IMR-90 (cell line): ENCODE measurements around the gene DNMT1. TPM values are rescaled to one million over a fixed set of nuclear protein-coding genes. Genes with fewer than 3 reads are reported as not detected.

Source experiments
- ATAC-seq: fragments of 200-7000 bp; cut with Tn5 transposase; 2 replicates; pipeline ENCODE4 v1.9.1; 2020; ENCODE audit warnings: low read depth, mild to moderate bottlenecking, moderate library complexity
- BruUV-seq: library from RNA; stranded (reverse); fragments of 400-500 nt; replicated peaks from 2 replicates; lab custom pipeline; 2021; lab: Mats Ljungman, UMichigan
- CTCF ChIA-PET: fragments of 300-600 bp; formaldehyde crosslinking; extraction: SDS; loops from one replicate; lab custom pipeline; 2021; ENCODE audit warnings: antibody characterized with exemption; lab: Yijun Ruan, JAX
- POLR2A ChIA-PET: fragments of 300-600 bp; sonication (Branson Sonifier 250); formaldehyde crosslinking; loops from one replicate; lab custom pipeline; 2022; ENCODE audit warnings: antibody characterized with exemption; ENCODE audit not compliant: unreplicated experiment; lab: Charles Lee
- DNase-seq: peaks from one replicate; pipeline ENCODE4 v3.0.0; 2013
- H2AFZ ChIP-seq: replicated peaks from 2 replicates; pipeline ENCODE3; 2013; ENCODE audit warnings: low read length, mild to moderate bottlenecking; ENCODE audit not compliant: poor library complexity
- H2AK5ac ChIP-seq: 2 replicates; pipeline ENCODE4 v1.6.1; 2013; ENCODE audit warnings: low read depth, low read length, inconsistent platforms
- H2AK9ac ChIP-seq: replicated peaks from 2 replicates; pipeline ENCODE3; 2013; ENCODE audit warnings: mild to moderate bottlenecking, low read depth, low read length, moderate library complexity; ENCODE audit not compliant: poor library complexity
- H2BK120ac ChIP-seq: 2 replicates; pipeline ENCODE4 v1.6.1; 2013; ENCODE audit warnings: low read depth, low read length, inconsistent platforms
- H2BK15ac ChIP-seq: 3 replicates; pipeline ENCODE4 v1.6.1; 2013; ENCODE audit warnings: low read depth, low read length, inconsistent platforms
- H2BK20ac ChIP-seq: 2 replicates; pipeline ENCODE4 v1.6.1; 2013; ENCODE audit warnings: low read depth, mild to moderate bottlenecking, inconsistent platforms, low read length, moderate library complexity
- H2BK5ac ChIP-seq: 2 replicates; pipeline ENCODE4 v1.6.1; 2013; ENCODE audit warnings: mild to moderate bottlenecking, low read depth, low read length, inconsistent platforms; ENCODE audit not compliant: poor library complexity, severe bottlenecking
- H3K14ac ChIP-seq: replicated peaks from 2 replicates; pipeline ENCODE4 v1.6.1; 2013; ENCODE audit warnings: low read depth, low read length, inconsistent platforms
- H3K18ac ChIP-seq: 2 replicates; pipeline ENCODE4 v1.6.1; 2013; ENCODE audit warnings: low read depth, low read length, control low read depth
- H3K23ac ChIP-seq: 2 replicates; pipeline ENCODE4 v1.6.1; 2013; ENCODE audit warnings: low read depth, low read length, inconsistent platforms
- H3K27ac ChIP-seq: 2 replicates; pipeline ENCODE4 v1.5.1; 2013; ENCODE audit warnings: mild to moderate bottlenecking, control low read depth, low read length; ENCODE audit not compliant: insufficient read depth
- H3K27me3 ChIP-seq: 2 replicates; pipeline ENCODE4 v1.6.1; 2013; ENCODE audit warnings: low read length; ENCODE audit not compliant: control insufficient read depth, insufficient read depth
- H3K36me3 ChIP-seq: 2 replicates; pipeline ENCODE4 v1.6.1; 2013; ENCODE audit warnings: low read length, mixed read lengths; ENCODE audit not compliant: control insufficient read depth, insufficient read depth
- H3K4ac ChIP-seq: 2 replicates; pipeline ENCODE4 v1.6.1; 2013; ENCODE audit warnings: low read depth, low read length, inconsistent platforms
- H3K4me1 ChIP-seq: 2 replicates; pipeline ENCODE4 v1.6.1; 2013; ENCODE audit warnings: low read length, mixed read lengths; ENCODE audit not compliant: control insufficient read depth, insufficient read depth
- H3K4me2 ChIP-seq: 2 replicates; pipeline ENCODE4 v1.6.1; 2013; ENCODE audit warnings: low read depth, mild to moderate bottlenecking, control low read depth, low read length, moderate library complexity
- H3K4me3 ChIP-seq: 2 replicates; pipeline ENCODE4 v1.5.1; 2013; ENCODE audit warnings: low read depth, mild to moderate bottlenecking, control low read depth, low read length, moderate library complexity; ENCODE audit not compliant: insufficient read depth
- H3K56ac ChIP-seq: 2 replicates; pipeline ENCODE4 v1.6.1; 2013; ENCODE audit warnings: low read length, inconsistent platforms; ENCODE audit not compliant: insufficient read depth; ENCODE audit errors: extremely low read depth
- H3K79me1 ChIP-seq, 2 experiments: 2 replicates each; pipeline ENCODE4 v1.6.1; 2013; ENCODE audit warnings: low read length in 2 of 2, inconsistent platforms in 1 of 2, low read depth in 1 of 2
- H3K9ac ChIP-seq: 2 replicates; pipeline ENCODE4 v1.6.1; 2013; ENCODE audit warnings: low read depth, low read length, control low read depth
- H3K9me1 ChIP-seq: 2 replicates; pipeline ENCODE4 v1.6.1; 2013; ENCODE audit warnings: low read length, inconsistent platforms; ENCODE audit not compliant: insufficient read depth
- H3K9me3 ChIP-seq: 2 replicates; pipeline ENCODE4 v1.6.1; 2013; ENCODE audit warnings: low read length; ENCODE audit not compliant: control insufficient read depth, insufficient read depth
- H4K20me1 ChIP-seq: 2 replicates; pipeline ENCODE4 v1.6.1; 2013; ENCODE audit warnings: low read length, inconsistent platforms; ENCODE audit not compliant: insufficient read depth
- H4K5ac ChIP-seq: 2 replicates; pipeline ENCODE4 v1.6.1; 2013; ENCODE audit warnings: mild to moderate bottlenecking, low read depth, low read length, control low read depth
- H4K8ac ChIP-seq, 2 experiments: 2 replicates each; pipeline ENCODE4 v1.6.1; 2013; ENCODE audit warnings: low read depth in 2 of 2, low read length in 2 of 2, control low read depth in 1 of 2, inconsistent platforms in 1 of 2
- H4K91ac ChIP-seq: 2 replicates; pipeline ENCODE4 v1.6.1; 2013; ENCODE audit warnings: low read depth, low read length, inconsistent platforms; ENCODE audit not compliant: insufficient read depth
- BHLHE40 ChIP-seq: fragments of 150-350 bp; IDR thresholded peaks from 2 replicates; pipeline ENCODE4 v1.6.1; 2016; ENCODE audit warnings: mild to moderate bottlenecking, low read depth, low read length
- CHD1 ChIP-seq: IDR thresholded peaks from 2 replicates; pipeline ENCODE4 v1.6.1; 2012; ENCODE audit warnings: low read depth, low read length, improper control_type of control experiment
- NFE2L2 ChIP-seq: fragments of 150-350 bp; IDR thresholded peaks from 2 replicates; pipeline ENCODE4 v1.6.1; 2016; ENCODE audit warnings: low read depth, mild to moderate bottlenecking, low read length
- WGBS, 2 experiments: methylation state at CpG; one replicate each; pipeline versions ENCODE4 v1.1.5 to v1.1.7; 2013; ENCODE audit warnings: missing lambda C conversion rate in 2 of 2; ENCODE audit not compliant: insufficient read length in 1 of 2; ENCODE audit errors: extremely low coverage in 2 of 2; 5-methylcytosine and 5-hydroxymethylcytosine counted together
- dilution Hi-C: fragments of 300-500 bp; cut with HindIII; formaldehyde crosslinking; loops from one replicate; pipeline ENCODE4 v1.14.3; 2018; ENCODE audit warnings: low sequenced_read_pairs; ENCODE audit not compliant: unreplicated experiment
- in situ Hi-C: fragments of 300-500 bp; cut with MboI; formaldehyde crosslinking; loops from 3 replicates; pipeline ENCODE4 v1.14.3; 2019; ENCODE audit warnings: low sequenced_read_pairs, inconsistent platforms, mixed read lengths
- intact Hi-C: fragments of 100-400 bp; cut with micrococcal nuclease; formaldehyde crosslinking; loops from 2 replicates; pipeline ENCODE4 v1.10.0; 2022
- polyA plus RNA-seq, 3 experiments: library from polyadenylated mRNA; depleted of rRNA; stranded (reverse); fragments of >200 nt; gene quantifications; 2 replicates each; pipeline ENCODE4 v1.2.3, GENCODE V29; 2012; ENCODE audit warnings: low replicate concordance in 1 of 3
- total RNA-seq: library from RNA; depleted of rRNA; stranded (reverse); fragments of >200 nt; gene quantifications from 2 replicates; pipeline ENCODE4 v1.2.3, GENCODE V29; 2012
- TF ChIP-seq, protein P1 (sequence below): fragments of 150-350 bp; IDR thresholded peaks from 2 replicates; pipeline ENCODE4 v1.6.1; 2016; ENCODE audit warnings: low read depth, mild to moderate bottlenecking, low read length, moderate library complexity, borderline replicate concordance

DNMT1 gene
- total and polyA plus RNA-seq, 2 of the 4 experiments (the other 2 are of a cell fraction), result 26.2 to 83.6 TPM

- intact Hi-C loops, result no loop called here
- no peak overlapping the region for H3K4me3 ChIP-seq
These were observed 36.3 kb downstream of the DNMT1 start for GRCh38 chr19:10158485-10158884.

More at GRCh38 chr19:10158485-10158884, 36.3 kb downstream of the DNMT1 start:
- Histone ChIP-seq H4K20me1 (no peaks in the 10 kb centered on the region), H3K27me3 (no peaks in the 10 kb centered on the region), H3K9me3 (no peaks in the 10 kb centered on the region), H3K36me3 (peaks cover 83% of the 10 kb centered on the region), H3K79me1 (peaks cover 10 to 22% of the 10 kb centered on the region in 2 experiments; a peak in 3 of 4 replicates), H2BK20ac (no peak overlapping the region), H2BK5ac (no peak overlapping the region), H3K9ac (no peak overlapping the region), H3K4me1 (no peaks in the 10 kb centered on the region), H4K5ac (no peak overlapping the region), H3K9me1 (no peaks in the 10 kb centered on the region), H3K56ac (no peak overlapping the region), H2AFZ (no peak overlapping the region), H3K4ac (no peak overlapping the region), H3K14ac (no peak overlapping the region), H2AK9ac (no peak overlapping the region), H3K4me2 (no peak overlapping the region), H3K23ac (no peak overlapping the region), H3K27ac (no peak overlapping the region), H4K91ac (no peak overlapping the region), H2AK5ac (no peak overlapping the region), H2BK15ac (no peak overlapping the region), H4K8ac (no peak overlapping the region), H3K18ac (no peak overlapping the region), H2BK120ac (no peak overlapping the region)
- dilution Hi-C loops, result no loop called here
- no peak for TF ChIP-seq NFE2L2
- TF ChIP-seq BHLHE40, result no peak
- TF ChIP-seq, protein P1, sequence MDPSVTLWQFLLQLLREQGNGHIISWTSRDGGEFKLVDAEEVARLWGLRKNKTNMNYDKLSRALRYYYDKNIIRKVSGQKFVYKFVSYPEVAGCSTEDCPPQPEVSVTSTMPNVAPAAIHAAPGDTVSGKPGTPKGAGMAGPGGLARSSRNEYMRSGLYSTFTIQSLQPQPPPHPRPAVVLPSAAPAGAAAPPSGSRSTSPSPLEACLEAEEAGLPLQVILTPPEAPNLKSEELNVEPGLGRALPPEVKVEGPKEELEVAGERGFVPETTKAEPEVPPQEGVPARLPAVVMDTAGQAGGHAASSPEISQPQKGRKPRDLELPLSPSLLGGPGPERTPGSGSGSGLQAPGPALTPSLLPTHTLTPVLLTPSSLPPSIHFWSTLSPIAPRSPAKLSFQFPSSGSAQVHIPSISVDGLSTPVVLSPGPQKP, result no peak
- no peak for TF ChIP-seq CHD1
- no peak for DNase-seq
- in situ Hi-C loops, result no loop called here
- ChIA-PET CTCF (no interaction called here), POLR2A (no interaction called here)
- no peak for ATAC-seq
- 98% methylated on average over 6 of the region's 11 CpGs; no CpG with 5 or more reads in 1 of the 2 experiments for WGBS, 2 experiments
- no TSS peak for BruUV-seq
